ENCODE results near the gene RCSD1.

- TF ChIP-seq FIP1L1 (IDR thresholded peaks at IDR 0.05; ENCODE audit: borderline replicate concordance, insufficient read depth, low read depth, low read length) (no peak), SP1 (IDR thresholded peaks at IDR 0.05) (no peak), SP1 (CRISPR knock-in tag; IDR thresholded peaks at IDR 0.05) (no peak), ZNF792 (CRISPR knock-in tag; IDR thresholded peaks at IDR 0.05) (no peak), JUN (CRISPR knock-in tag; IDR thresholded peaks at IDR 0.05) (no peak), CEBPB (IDR thresholded peaks at IDR 0.05; ENCODE audit: borderline replicate concordance, low read depth, low read length) (no peak), ZNF558 (CRISPR knock-in tag; IDR thresholded peaks at IDR 0.05; ENCODE audit: borderline replicate concordance) (no peak), EZH2 (conservative IDR thresholded peaks at IDR 0.05; ENCODE audit: low read depth, low read length) (no peak), ETV6 (CRISPR knock-in tag; conservative IDR thresholded peaks at IDR 0.05) (no peak)
Observed at GRCh38 chr1:167749741-167750140, 119.7 kb downstream of the RCSD1 start.
